Testis (tissue), 2 donors: Measurements from ENCODE around the gene SLX9.

Experiments used
- POLR2A ChIP-seq: fragments of 450-650 bp; IDR thresholded peaks from one replicate; pipeline ENCODE4 v1.6.1; 2017; ENCODE audit warnings: antibody characterized with exemption, mild to moderate bottlenecking, moderate library complexity
- TF ChIP-seq, protein P1 (sequence below), 3 experiments: fragments of 450-650 bp in 2 of 3; fragments of 200-600 bp in 1 of 3; sonication (generic) in 1 of 3; IDR thresholded peaks; one replicate each; pipeline ENCODE4 v1.5.1; 2016 to 2019; ENCODE audit warnings: antibody characterized with exemption in 3 of 3, mild to moderate bottlenecking in 2 of 3, moderate library complexity in 1 of 3

GRCh38 chr21:44942566-44942965 lies 2.7 kb downstream of the SLX9 start:
- TF ChIP-seq, protein P1, sequence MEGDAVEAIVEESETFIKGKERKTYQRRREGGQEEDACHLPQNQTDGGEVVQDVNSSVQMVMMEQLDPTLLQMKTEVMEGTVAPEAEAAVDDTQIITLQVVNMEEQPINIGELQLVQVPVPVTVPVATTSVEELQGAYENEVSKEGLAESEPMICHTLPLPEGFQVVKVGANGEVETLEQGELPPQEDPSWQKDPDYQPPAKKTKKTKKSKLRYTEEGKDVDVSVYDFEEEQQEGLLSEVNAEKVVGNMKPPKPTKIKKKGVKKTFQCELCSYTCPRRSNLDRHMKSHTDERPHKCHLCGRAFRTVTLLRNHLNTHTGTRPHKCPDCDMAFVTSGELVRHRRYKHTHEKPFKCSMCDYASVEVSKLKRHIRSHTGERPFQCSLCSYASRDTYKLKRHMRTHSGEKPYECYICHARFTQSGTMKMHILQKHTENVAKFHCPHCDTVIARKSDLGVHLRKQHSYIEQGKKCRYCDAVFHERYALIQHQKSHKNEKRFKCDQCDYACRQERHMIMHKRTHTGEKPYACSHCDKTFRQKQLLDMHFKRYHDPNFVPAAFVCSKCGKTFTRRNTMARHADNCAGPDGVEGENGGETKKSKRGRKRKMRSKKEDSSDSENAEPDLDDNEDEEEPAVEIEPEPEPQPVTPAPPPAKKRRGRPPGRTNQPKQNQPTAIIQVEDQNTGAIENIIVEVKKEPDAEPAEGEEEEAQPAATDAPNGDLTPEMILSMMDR (IDR thresholded peaks at IDR 0.05): no peak
- TF ChIP-seq POLR2A: no peak
